ENCODE measurements around the gene SDK2.

Gene SDK2

GRCh38 chr17:73632513-73632912 is 11.7 kb downstream of the SDK2 start:
- DNase-seq: no peak

DNA sequence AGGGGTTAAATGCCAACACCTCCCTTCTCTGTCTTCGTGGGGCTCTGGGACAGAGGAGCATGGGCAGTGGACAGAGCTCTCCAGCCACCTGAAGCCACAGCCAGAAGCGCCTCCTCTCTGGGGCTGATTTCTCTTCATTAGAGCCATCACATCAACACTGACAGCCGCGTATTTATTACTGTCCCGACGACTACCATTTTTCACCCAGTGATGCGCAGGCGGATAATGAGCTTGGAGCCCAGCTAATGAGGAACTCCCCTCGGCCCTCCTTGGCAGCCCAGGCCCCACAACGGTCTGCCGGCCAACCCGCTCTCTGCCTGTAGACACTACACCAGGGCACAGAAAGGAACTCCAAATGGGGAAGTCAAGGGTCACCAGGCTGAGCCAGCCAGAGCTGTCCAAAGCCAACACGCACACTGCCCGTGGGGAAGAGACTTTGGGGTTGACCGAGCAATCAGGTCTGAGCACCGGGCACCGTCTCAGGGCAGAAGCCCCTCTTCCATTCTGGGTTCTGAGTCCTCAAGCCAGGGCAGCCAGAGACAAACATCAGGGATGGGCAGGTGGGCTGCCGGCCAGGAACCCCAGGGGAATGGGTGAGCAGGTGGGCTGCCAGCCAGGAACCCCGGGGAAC is 13.2 kb downstream of the SDK2 start:
- no peak for DNase-seq

DNA sequence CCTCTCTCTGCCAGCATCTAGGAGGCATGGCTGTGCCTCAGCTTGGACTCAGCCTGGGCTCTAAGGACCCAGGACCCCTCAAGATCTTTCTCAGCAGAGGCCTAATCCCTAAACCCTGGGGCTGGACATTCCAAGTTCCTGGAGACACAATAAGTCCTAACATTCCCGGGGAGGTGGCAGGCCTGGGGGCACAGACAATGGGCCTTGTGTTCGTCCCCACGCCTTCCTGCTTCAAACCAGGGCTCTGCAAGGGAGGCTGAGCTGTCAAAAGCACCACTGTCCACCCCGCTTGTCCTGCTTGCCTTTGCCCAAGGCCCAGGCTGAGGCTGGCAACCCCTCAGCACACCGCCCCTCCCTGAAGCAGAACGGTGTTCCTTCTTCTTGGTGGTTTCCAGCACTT is 13.7 kb downstream of the SDK2 start:
- no peak for DNase-seq

DNA sequence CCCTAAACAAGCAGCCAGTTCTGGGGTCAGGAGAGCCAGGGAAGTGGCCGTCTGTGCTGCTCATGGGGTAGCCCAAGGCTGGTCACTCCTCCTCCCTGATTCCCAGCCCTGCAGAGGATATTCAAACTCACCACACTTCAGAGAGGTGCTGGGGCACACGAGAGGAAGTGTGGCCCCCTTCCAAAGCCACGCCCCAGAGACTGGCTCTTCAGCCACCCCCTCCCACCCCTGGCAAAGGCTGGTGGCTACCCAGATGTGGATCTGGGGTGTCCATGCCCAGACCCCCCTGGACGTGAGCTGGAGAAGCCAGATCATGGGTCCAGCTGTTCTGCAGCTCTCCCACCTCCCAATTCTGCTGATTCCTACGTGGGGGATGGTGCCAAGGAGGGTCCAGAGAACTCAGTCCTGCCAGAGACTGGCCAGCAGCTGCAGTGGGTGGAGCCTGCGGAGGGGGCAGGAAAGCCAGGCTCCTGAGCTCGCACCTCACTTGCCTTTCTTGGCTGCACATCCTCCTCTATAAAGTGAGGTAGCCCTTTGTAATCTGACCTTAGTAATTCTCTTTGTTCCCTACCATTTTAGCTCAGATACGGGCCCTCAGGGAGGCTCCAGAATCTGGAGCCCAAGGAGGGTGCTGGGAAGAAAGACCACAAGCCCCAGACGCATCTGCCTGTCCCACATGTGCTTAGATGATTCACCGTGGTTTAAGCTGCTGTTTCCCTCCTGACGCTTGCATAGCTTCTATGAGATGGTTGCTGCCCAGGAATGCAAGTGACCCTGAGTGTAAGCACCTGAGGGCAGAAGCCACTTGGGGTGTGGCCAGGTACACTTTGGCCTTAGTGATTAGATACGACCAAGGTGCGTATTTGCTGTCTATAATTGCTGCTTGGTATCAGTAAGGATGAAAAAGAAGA is 15.3 kb downstream of the SDK2 start:
- DNase-seq: no peak

DNA sequence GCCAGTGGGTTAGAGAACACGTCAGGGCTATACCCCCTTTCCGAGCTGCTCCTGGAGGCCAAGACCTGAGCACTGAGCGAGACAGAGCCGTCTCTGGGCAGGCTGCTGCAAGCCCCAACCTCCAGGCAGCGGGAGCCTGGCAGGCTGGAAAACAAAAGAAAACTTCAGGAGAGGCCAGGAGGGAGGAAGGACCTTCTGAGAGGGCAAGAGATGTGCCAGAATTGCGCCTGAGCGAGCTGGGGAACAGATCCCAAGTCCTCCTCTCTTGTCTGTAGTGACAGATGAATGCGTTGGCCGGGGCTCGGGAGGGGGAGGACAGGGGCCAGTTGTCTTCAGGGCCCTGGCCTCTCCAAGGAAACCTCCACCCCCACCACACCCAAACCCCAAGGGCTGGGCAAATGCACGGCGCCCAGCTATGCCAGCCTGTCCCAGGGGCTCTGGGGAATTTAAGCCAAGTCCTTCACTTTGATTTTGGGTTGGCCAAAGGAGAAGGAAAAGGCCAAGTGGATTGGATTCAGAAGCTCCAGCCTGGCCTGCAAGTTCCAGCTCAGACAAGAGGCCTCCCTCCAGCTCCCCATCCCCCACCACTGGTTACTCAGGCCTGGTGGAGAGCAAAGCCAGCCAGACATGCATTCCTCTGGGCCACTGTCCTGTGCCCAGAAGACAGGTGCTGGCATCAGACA is 18.1 kb downstream of the SDK2 start:
- DNase-seq: no peak

- DNase-seq: no peak
Measured at GRCh38 chr17:73625006-73625405, 19.2 kb downstream of the SDK2 start.

- no peak for DNase-seq
Measured at GRCh38 chr17:73624496-73624988, 19.7 kb downstream of the SDK2 start.

- DNase-seq: no peak
Measured at GRCh38 chr17:73623818-73624217, 20.4 kb downstream of the SDK2 start.

DNA sequence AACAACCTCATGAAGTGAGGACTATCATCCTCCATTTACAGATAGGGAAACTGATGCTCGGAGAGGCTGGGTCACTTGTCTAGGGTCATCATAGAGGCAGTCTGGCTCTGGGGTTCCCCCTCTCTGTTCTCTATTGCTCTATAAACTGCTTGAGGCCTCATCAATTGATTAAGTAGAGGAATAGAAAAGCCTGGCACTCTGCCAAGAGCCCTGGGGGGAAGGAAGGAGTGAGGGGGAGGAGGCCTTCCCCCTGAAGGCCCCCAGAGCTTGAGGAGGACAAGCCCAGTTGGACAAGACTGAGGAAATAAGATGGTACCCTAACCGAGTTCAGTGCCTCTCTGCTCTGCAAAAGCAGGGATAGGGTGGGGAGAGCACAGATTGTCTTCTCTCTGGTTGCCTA is 21.0 kb downstream of the SDK2 start:
- no peak for DNase-seq

DNA sequence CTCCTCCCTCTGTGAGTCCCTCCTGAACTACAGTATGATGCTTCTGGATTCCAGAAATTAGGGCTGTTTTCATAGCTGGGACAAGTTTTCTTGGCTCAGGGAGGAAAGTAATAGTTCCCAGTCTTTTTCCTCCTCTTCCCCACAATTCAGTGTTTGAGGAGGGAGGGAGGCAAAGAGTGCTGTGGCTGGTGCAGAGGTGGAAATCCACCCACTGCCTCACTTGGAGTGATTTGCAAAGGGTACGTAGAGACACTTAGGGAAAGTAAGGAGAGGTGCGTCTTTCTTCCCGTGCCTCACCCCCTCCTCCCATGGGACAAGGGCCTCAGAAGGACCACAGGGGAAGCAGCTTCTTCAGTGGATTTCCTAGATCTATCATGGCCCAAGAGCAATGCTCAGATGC is 21.9 kb downstream of the SDK2 start:
- no peak for DNase-seq

- no peak for DNase-seq
Measured at GRCh38 chr17:73621685-73622084, 22.6 kb downstream of the SDK2 start.

DNA sequence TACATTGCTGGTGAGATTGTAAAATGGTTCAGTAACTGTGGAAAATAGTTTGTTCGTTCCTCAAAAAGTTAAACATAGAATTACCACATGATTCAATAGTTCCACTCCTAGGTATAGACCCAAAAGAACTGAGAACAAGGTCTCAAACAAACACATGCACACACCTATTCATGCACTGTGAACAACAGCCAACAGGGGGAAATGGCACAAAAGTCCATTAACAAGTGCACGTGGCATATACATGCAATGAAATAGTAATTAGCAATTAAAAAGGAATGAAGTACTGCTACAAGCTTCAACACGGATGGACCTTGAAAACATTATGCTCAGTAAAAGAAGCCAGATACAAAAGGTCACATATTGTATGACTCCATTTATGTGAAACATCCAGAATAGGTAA is 23.8 kb downstream of the SDK2 start:
- no peak for DNase-seq

- DNase-seq: no peak
Measured at GRCh38 chr17:73617501-73617900, 26.7 kb downstream of the SDK2 start.

GRCh38 chr17:73616873-73617404 is 27.3 kb downstream of the SDK2 start:
- DNase-seq: no peak

DNA sequence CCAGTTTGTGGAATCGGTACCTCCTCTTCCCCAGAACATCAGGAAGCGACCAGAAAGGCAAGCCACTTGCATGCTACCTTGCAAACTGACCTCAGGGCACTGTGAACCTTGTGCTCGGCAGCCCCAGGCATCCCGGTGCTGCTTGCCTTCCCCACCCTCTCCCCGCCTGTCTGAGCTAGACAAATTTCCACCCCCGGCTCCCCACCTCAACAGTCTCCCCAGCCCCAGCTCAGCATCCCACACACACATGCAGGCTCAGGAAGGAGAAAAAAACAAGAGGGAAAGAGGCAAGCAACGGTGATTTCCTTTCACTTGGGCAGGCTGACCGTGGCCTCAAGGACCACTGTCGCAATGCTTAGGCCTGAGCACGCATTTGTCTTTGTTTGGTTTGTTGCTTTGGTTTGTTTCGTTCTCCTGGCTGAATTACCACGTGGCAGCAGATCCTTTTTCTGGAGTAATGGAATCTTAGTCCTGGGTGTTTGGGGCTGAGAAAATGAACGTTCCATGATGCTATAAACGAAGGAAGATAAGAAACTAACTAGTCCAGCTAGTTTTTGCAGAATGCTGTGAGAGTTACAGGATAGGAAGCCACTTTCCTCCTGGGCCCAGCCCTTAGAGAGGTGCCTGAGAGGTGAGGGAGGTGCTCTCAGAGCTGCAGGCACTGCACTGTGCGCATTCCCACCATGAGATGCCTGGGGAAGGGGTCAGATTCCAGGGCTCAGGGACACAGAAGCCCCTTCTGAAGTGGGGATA is 27.9 kb downstream of the SDK2 start:
- DNase-seq: no peak

DNA sequence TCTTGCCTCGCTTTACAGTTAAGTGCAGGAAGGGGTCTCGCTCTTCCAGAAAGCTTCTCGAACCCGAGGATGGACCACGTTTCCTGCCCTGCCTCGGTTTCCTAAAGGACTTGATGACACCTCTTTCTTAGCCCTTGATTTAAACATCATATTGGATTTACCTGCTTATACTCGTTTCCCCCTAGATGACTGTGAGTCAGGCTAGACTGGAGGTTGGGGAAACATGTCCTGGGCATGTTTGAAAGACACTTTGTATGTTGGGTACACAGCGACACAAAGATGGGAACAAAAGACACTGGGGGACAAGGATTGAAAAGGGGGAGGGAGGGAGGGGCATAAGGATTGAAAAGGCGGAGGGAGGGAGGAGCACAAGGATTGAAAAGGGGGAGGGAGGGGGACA is 30.0 kb downstream of the SDK2 start:
- DNase-seq: no peak

DNA sequence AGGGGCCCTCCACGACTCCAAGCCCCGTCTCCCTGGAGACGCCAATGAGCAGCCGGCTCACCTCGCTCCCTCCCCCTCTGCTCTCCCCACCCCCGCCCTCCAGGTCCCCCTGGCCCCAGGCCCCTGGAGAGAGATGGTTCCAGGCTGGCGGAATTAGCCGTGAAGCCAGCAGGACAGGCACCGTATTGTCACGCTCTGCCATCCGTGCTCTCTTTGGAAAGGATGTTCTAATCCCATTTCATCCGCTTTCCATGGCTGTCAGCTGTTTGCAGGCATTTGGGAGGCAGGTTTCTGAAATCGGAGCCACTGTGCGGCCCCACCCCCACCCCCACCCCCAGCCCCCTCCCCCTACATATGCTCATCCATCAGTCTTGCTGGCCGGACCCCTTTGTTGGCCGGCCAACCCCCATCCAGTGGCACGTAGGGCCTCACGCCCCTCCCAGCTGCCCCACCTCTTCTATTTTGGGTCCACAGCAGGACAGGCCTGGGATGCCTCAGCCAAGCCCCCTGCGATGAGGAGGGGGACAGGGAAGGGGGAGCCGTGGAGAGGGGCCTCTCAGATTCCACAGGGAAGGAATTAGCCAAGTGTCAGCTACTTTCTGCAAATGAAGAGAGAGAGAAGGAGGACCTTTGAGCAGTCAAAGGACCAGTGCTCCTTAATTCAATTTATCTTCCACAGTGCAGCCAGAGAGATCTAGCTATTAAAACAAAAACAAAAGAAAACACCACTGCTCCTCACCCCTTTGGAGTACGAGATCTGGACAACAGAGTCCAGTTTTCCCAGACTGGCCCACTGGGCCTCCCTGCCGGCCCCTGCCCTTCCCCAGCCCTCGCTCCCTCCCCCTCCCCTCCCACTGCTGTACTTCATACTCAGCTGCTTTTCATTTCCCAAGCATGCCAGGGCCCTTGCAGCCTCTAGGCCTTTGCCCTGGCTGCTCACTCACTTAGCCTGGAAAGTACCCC is 30.7 kb downstream of the SDK2 start:
- DNase-seq: no peak

GRCh38 chr17:73612031-73612472 is 32.2 kb downstream of the SDK2 start:
- DNase-seq: no peak

DNA sequence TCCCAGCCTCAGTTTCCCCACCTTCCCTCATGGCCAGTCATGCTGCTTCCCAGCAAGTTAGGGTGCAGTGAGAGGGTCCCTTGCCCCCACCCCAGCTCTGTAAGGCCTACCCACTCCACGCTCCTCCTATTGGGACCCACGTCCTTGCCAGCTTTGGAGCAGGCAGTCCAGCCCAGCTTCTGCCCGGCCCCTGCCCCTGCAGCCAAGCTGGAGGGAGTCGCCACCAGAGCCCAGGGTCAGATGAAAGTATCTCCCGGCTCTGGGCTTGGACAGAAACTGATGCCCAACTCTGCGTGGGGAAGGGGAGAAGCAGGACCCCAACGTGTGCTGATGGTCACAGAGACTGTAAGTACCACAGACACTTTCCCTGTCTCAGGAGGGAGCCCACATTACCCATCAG is 32.6 kb downstream of the SDK2 start:
- DNase-seq: no peak

DNA sequence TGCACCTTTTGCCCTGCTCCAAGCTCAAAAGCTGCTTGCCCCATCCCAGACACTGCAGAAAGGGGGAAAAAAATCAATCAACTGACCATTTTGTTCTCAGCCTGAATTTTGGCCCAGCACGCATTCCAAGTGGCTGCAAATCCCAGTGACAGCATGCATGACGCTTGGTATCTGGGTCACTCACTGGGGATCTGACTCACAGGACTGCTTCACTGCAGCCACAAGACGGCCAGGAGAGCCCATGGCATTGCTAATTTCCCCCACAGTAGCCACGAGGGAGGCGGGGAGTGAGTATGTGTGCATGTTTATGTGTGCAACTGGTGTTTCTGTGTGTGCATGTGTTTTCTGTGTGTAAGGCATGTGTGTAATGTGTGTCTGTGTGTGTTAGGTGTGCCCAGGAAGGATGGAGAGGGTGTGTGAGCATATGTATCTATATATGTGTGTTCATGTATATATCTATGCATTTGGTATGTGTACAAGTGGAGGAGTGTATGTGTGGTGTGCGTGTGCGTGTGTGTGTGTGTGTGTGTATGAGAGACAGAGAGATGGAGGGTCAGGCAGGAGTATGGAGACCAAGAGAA is 33.8 kb downstream of the SDK2 start:
- DNase-seq: no peak

DNA sequence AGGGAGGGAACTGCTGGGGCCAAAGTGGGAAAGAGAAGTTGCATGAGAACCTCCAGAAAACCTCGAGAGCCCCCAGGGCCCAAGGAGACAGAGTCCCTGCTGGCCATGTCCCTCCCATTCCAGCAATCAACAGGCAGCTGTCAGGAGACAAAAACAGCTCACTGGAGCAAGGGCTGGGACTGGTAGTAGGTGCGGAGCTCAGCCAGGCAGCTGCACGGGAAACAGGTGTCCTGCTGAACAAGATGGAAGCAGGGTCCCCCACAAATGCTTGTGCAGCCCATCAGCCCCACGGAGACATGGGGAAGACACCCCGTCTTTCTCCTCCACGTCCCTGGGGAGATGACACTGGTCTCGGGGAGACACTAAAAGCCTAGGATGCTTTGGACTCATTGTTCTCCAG is 34.5 kb downstream of the SDK2 start:
- no peak for DNase-seq

All from NCI-H1417 treated with DMSO at 0.1 percent for 48 hours (cell line).